Breast epithelium (tissue), 4 donors: ENCODE data around the gene UBXN2A. TPM values are rescaled to one million over a fixed set of nuclear protein-coding genes. Genes with fewer than 3 reads are reported as not detected.

Experiments used
- DNase-seq, 2 donors: peaks; one replicate each; pipeline ENCODE4 v3.0.0-alpha.2; 2019; ENCODE audit warnings: low spot score in 2 of 2
- H3K27ac ChIP-seq, 2 donors: fragments of 200-600 bp; sonication (generic) in 1 of 2; one replicate each; pipeline ENCODE4 v1.5.1; 2016 to 2019; ENCODE audit warnings: mild to moderate bottlenecking in 1 of 2
- H3K27me3 ChIP-seq, 2 donors: fragments of 200-600 bp; sonication (generic) in 1 of 2; one replicate each; pipeline versions ENCODE4 v1.5.1 to v1.6.0; 2017 to 2019; ENCODE audit warnings: control low read depth in 1 of 2, mild to moderate bottlenecking in 1 of 2
- H3K36me3 ChIP-seq: fragments of 200-600 bp; one replicate; pipeline ENCODE4 v1.5.1; 2019
- H3K4me1 ChIP-seq, 2 donors: fragments of 200-600 bp; sonication (generic); one replicate each; pipeline ENCODE4 v1.5.1; 2016 to 2019; ENCODE audit warnings: control low read depth in 1 of 2
- H3K4me3 ChIP-seq, 3 donors: fragments of 200-600 bp; sonication (generic); 1 replicate in 2 of 3; 2 replicates in 1 of 3; pipeline ENCODE4 v1.5.1; 2016 to 2019; ENCODE audit warnings: mild to moderate bottlenecking in 3 of 3, moderate library complexity in 2 of 3
- H3K9me3 ChIP-seq, 2 donors: fragments of 200-600 bp; sonication (generic) in 1 of 2; one replicate each; pipeline ENCODE4 v1.5.1; 2016 to 2019; ENCODE audit warnings: control low read depth in 1 of 2
- POLR2A ChIP-seq: fragments of 450-650 bp; IDR thresholded peaks from one replicate; pipeline ENCODE4 v1.6.1; 2016; ENCODE audit warnings: antibody characterized with exemption, mild to moderate bottlenecking, moderate library complexity
- POLR2AphosphoS5 ChIP-seq, 3 donors: sonication (generic); formaldehyde crosslinking; IDR thresholded peaks; one replicate each; pipeline ENCODE4 v1.6.1; 2017; ENCODE audit warnings: antibody characterized with exemption in 3 of 3
- intact Hi-C: fragments of 100-400 bp; cut with DNase I; formaldehyde crosslinking; loops from one replicate; pipeline ENCODE4 v1.15.1; 2023; ENCODE audit warnings: low total_unique reads
- total RNA-seq, 3 donors: library from RNA; depleted of rRNA; stranded (reverse); fragments of >200 nt; gene quantifications; one replicate each; pipeline ENCODE4 v1.1.0, GENCODE V29; 2016
- TF ChIP-seq, protein P1 (sequence below), 3 donors: fragments of 450-650 bp; IDR thresholded peaks; one replicate each; pipeline ENCODE4 v1.5.1; 2016 to 2017; ENCODE audit warnings: antibody characterized with exemption in 3 of 3, mild to moderate bottlenecking in 3 of 3, moderate library complexity in 3 of 3

Gene UBXN2A
- total RNA-seq, 3 donors from 2014 or later: 13.0 to 22.0 (median 16.4) TPM

GRCh38 chr2:23926290-23926749 is 13.9 kb upstream of the UBXN2A start:
- no peaks in the 10 kb centered on the region for H3K9me3 ChIP-seq
- H3K36me3 ChIP-seq: no peaks in the 10 kb centered on the region
- no peaks in the 10 kb centered on the region for H3K4me1 ChIP-seq
- H3K4me3 ChIP-seq: peak overlapping the region; percentile 86 to 95 (median 91)
- peak overlapping the region; percentile 98 to 99 for H3K27ac ChIP-seq
- H3K27me3 ChIP-seq: no peaks in the 10 kb centered on the region
- peak; percentile 32 to 53 for DNase-seq
- no peak for TF ChIP-seq POLR2A
- TF ChIP-seq, protein P1, sequence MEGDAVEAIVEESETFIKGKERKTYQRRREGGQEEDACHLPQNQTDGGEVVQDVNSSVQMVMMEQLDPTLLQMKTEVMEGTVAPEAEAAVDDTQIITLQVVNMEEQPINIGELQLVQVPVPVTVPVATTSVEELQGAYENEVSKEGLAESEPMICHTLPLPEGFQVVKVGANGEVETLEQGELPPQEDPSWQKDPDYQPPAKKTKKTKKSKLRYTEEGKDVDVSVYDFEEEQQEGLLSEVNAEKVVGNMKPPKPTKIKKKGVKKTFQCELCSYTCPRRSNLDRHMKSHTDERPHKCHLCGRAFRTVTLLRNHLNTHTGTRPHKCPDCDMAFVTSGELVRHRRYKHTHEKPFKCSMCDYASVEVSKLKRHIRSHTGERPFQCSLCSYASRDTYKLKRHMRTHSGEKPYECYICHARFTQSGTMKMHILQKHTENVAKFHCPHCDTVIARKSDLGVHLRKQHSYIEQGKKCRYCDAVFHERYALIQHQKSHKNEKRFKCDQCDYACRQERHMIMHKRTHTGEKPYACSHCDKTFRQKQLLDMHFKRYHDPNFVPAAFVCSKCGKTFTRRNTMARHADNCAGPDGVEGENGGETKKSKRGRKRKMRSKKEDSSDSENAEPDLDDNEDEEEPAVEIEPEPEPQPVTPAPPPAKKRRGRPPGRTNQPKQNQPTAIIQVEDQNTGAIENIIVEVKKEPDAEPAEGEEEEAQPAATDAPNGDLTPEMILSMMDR (IDR thresholded peaks at IDR 0.05): no peak
- TF ChIP-seq POLR2AphosphoS5 (IDR thresholded peaks at IDR 0.05): no peak
- intact Hi-C loops: no loop called here

GRCh38 chr2:23926750-23927571 is 13.3 kb upstream of the UBXN2A start, which contains the start of gene ATAD2B:
Gene ATAD2B (minus strand): TSS chr2:23927123. CDS start chr2:23926770, 353 bp downstream.
- H3K27ac ChIP-seq: peak within 1 kb of the TSS; percentile 98 to 99
- TF ChIP-seq POLR2AphosphoS5 (IDR thresholded peaks at IDR 0.05): peak; percentile 83 to 86 (median 84)
- TF ChIP-seq, protein P1 (IDR thresholded peaks at IDR 0.05): peak; percentile 44 to 82 (median 51)
- TF ChIP-seq POLR2A: peak; percentile 35
- H3K4me1 ChIP-seq: no peaks in the 10 kb centered on the region
- intact Hi-C loops: no loop called here
- no peaks in the 10 kb centered on the region for H3K36me3 ChIP-seq
- DNase-seq: peak; percentile 90 to 91
- no peaks in the 10 kb centered on the region for H3K9me3 ChIP-seq
- H3K4me3 ChIP-seq: peak within 1 kb of the TSS; percentile 86 to 95 (median 91)
- H3K27me3 ChIP-seq: no peaks in the 10 kb centered on the region

DNA sequence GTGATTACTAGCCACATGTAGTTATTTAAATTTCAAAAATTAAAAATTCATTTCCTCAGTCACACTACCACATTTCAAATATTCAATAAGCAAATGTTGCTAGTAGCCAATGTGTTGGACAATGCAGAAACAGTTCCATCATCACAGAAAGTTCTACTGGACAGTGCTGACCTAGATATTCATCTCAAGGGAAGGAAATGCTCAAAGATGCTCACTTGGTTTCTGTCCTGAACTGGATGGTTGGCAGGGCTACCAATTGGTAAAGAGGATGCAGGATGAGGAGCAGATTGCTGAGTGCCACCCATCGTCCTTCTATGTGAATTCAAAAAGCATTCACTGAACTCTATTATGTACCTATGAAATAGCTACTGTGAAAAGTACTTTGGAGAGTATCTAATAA is 6.0 kb upstream of the UBXN2A start:
- Histone ChIP-seq H3K4me3 (no peak overlapping the region), H3K27ac (no peak overlapping the region), H3K36me3 (no peaks in the 10 kb centered on the region), H3K4me1 (no peaks in the 10 kb centered on the region), H3K27me3 (no peaks in the 10 kb centered on the region), H3K9me3 (no peaks in the 10 kb centered on the region)
- DNase-seq: no peak
- intact Hi-C loops: no loop called here
- TF ChIP-seq POLR2A: no peak
- TF ChIP-seq, protein P1 (IDR thresholded peaks at IDR 0.05): no peak
- no peak for TF ChIP-seq POLR2AphosphoS5 (IDR thresholded peaks at IDR 0.05)

- TF ChIP-seq, protein P1 (IDR thresholded peaks at IDR 0.05): no peak
- no peak for TF ChIP-seq POLR2A
- TF ChIP-seq POLR2AphosphoS5 (IDR thresholded peaks at IDR 0.05): no peak
- no peaks in the 10 kb centered on the region for H3K9me3 ChIP-seq
- intact Hi-C loops: no loop called here
- peak overlapping the region; percentile 70 to 94 (median 92) for H3K4me3 ChIP-seq
- H3K27me3 ChIP-seq: no peaks in the 10 kb centered on the region
- peak overlapping the region; percentile 96 to 98 for H3K27ac ChIP-seq
- no peaks in the 10 kb centered on the region for H3K36me3 ChIP-seq
- no peaks in the 10 kb centered on the region for H3K4me1 ChIP-seq
- DNase-seq: no peak
These were observed 706 bp downstream of the UBXN2A start for GRCh38 chr2:23940718-23941620.
